NCI-H510A (cell line): ENCODE measurements around the gene SPDYE2.
"Not testable (repeated sequence)": the region's sequence is repeated elsewhere in the genome, so short reads cannot be mapped to it uniquely, and the experiment has no call there.

Source experiments
- DNase-seq: peaks from one replicate; lab custom pipeline; 2025; lab: John Stamatoyannopoulos, UW

SPDYE2 gene

GRCh38 chr7:102550808-102551422, at the start of gene SPDYE2:
Gene SPDYE2 (plus strand): TSS chr7:102551226. CDS start chr7:102553256, 2,030 bp downstream.
- not testable (repeated sequence) for DNase-seq

GRCh38 chr7:102503141-102503540, 47.9 kb upstream of the SPDYE2 start:
- not testable (repeated sequence) for DNase-seq

GRCh38 chr7:102505298-102506185, 45.5 kb upstream of the SPDYE2 start:
- not testable (repeated sequence) for DNase-seq

- not testable (repeated sequence) for DNase-seq
Observed at GRCh38 chr7:102507410-102508088, 43.5 kb upstream of the SPDYE2 start.

- DNase-seq = not testable (repeated sequence)
Observed at GRCh38 chr7:102510575-102510974, 40.5 kb upstream of the SPDYE2 start.

- DNase-seq = not testable (repeated sequence)
Observed at GRCh38 chr7:102511860-102512522, 39.0 kb upstream of the SPDYE2 start.

GRCh38 chr7:102512642-102513221, 38.3 kb upstream of the SPDYE2 start:
- not testable (repeated sequence) for DNase-seq

- DNase-seq = not testable (repeated sequence)
Observed at GRCh38 chr7:102514881-102515721, 35.9 kb upstream of the SPDYE2 start.

GRCh38 chr7:102515889-102516288, 35.1 kb upstream of the SPDYE2 start:
- not testable (repeated sequence) for DNase-seq

GRCh38 chr7:102516951-102517350, 34.1 kb upstream of the SPDYE2 start:
- not testable (repeated sequence) for DNase-seq

GRCh38 chr7:102517550-102518147, 33.4 kb upstream of the SPDYE2 start, which contains the start of gene RASA4B:
Gene RASA4B (minus strand): TSS chr7:102517777. CDS start chr7:102517710, 67 bp downstream.
- DNase-seq = not testable (repeated sequence)

- not testable (repeated sequence) for DNase-seq
Observed at GRCh38 chr7:102520797-102521196, 30.2 kb upstream of the SPDYE2 start.

- DNase-seq = not testable (repeated sequence)
Observed at GRCh38 chr7:102524803-102525202, 26.2 kb upstream of the SPDYE2 start.

- not testable (repeated sequence) for DNase-seq
Observed at GRCh38 chr7:102527182-102527581, 23.8 kb upstream of the SPDYE2 start.

- not testable (repeated sequence) for DNase-seq
Observed at GRCh38 chr7:102527822-102528793, 22.9 kb upstream of the SPDYE2 start.

GRCh38 chr7:102531583-102531982, 19.4 kb upstream of the SPDYE2 start:
- DNase-seq = not testable (repeated sequence)

- not testable (repeated sequence) for DNase-seq
Observed at GRCh38 chr7:102532127-102532526, 18.9 kb upstream of the SPDYE2 start.

- not testable (repeated sequence) for DNase-seq
Observed at GRCh38 chr7:102535062-102535615, 15.9 kb upstream of the SPDYE2 start.
